ENCODE data around the gene ANKRD33B.

Gene ANKRD33B

DNA sequence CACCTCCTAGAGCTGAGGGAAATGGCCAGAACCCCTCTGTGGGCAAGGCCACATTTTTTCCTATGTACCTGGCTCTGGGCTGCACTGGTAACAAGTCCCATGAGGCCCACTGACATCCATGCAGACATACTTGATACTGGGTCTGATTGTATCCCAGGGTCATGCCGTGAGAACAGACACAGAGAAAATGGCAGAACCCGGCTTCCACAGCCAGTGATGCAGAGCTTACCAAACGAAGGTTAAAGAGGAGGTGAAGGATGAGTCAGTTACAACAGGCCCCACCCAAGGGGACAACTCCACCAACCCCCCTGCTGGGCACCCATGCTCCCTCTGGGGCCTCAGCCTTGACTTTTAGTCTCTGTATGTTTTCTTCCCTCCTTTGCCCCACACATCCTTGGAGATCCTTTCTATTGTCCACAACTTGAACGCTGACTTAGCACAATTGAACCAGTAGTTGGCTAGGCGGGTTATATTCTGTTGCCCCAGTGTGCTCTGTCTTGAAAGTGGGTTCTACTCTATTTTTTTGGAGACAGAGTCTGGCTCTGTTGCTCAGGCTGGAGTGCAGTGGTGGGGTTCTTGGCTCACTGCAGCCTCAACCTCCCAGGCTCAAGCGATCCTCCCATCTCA lies 103.7 kb downstream of the ANKRD33B start:
- no peaks in the 10 kb centered on the region for H4K20me1 ChIP-seq
- H3K36me3 ChIP-seq, result no peaks in the 10 kb centered on the region
- no peak overlapping the region for H3K4me2 ChIP-seq
- no peaks in the 10 kb centered on the region for H3K27me3 ChIP-seq
- TF ChIP-seq Cebpa-rat (IDR thresholded peaks at IDR 0.05), result no peak
- no peak overlapping the region for H3K27ac ChIP-seq
- H3K9me3 ChIP-seq, result no peaks in the 10 kb centered on the region
- no peak overlapping the region for H3K4me3 ChIP-seq
- no peaks in the 10 kb centered on the region for H3K4me1 ChIP-seq
- H3K9ac ChIP-seq, result no peak overlapping the region

DNA sequence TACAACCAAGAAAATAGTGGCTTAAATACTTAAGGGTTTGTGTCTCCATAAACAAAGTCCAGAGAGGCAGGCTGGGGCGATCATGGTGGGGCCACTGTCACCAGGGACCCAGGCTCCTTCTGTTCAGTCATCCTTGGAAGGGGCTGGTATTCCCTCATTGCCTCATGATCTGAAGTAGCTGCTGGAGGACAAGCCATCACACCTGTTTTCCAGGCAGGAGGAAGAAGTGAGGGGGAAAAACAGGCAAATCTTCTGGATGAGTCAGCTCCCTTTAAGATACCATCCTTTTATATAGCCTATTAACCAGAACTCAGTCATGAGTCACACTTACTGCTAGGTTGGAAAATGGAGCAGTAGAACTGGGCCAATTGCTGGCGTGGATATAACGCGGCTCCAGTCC lies 104.8 kb downstream of the ANKRD33B start:
- Histone ChIP-seq H3K9me3 (no peaks in the 10 kb centered on the region), H3K9ac (no peak overlapping the region), H3K4me3 (no peak overlapping the region), H4K20me1 (no peaks in the 10 kb centered on the region), H3K27me3 (no peaks in the 10 kb centered on the region), H3K36me3 (no peaks in the 10 kb centered on the region), H3K27ac (no peak overlapping the region), H3K4me1 (no peaks in the 10 kb centered on the region), H3K4me2 (no peak overlapping the region)
- no peak for TF ChIP-seq Cebpa-rat (IDR thresholded peaks at IDR 0.05)

DNA sequence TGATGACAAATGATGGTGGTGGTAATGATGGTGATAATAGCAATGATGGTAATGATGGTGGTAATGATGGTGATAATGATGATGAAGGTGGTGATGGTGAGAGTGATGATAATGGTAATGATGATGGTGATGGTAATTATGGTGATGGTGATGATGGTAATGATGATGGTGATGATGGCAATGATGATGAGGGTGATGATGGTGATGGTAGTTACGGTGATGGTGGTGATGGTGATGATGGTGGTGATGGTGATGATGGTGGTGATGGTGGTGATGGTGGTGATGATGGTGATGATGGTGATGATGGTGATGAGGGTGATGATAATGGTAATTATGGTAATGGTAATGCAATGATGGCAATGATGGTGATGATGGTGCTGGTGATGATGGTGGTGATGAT lies 106.1 kb downstream of the ANKRD33B start:
- Histone ChIP-seq H3K4me3 (no peak overlapping the region), H3K9ac (no peak overlapping the region), H3K4me2 (no peak overlapping the region), H3K9me3 (no peaks in the 10 kb centered on the region), H4K20me1 (no peaks in the 10 kb centered on the region), H3K4me1 (no peaks in the 10 kb centered on the region), H3K27me3 (no peaks in the 10 kb centered on the region), H3K27ac (no peak overlapping the region), H3K36me3 (no peaks in the 10 kb centered on the region)
- TF ChIP-seq Cebpa-rat (IDR thresholded peaks at IDR 0.05), result no peak

DNA sequence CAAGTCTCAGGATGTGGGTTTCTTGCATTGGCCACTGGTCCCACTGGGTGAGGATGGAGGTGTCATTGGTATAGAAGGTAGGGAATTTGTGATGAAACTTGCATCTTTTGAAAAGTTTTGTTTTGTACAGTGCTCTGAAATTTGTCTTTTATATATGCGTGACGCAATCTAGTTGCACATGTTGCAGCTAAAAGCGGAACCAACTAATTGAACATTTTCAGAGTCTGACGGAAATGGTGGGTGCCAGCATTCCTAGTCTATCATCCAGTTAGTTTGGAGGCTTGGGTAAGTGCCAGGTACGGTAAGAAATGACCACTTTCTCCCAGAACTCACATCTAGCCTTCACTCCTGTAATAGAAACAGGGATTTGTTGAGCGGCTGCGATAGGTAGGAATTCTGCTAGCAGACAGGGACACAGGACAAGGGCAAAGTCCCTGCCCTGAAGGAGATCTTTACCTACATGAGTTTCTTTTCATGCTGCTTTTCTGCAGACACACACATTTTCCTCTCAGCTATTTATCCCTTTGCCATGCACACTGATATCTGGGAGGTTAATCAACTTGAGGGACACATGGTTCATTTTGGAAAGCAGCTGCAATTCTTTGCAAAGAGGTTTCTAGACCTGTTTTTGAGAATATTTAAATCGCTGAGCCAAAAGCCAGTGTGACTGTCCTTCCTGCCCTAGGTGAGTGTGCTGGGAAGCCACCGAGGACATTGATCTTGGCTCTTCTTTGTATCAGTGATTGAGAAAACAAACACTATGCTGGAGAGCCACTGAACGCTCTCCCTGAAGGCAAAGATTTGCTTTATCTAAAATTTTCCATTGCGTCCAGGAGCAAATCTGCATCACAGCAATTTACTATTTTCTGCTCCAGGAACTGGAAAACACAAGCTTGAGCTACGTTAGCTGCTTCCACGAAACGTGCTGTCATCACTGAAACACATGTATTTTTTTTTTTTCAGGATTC lies 107.5 kb downstream of the ANKRD33B start:
- no peaks in the 10 kb centered on the region for H3K4me1 ChIP-seq
- no peak overlapping the region for H3K4me2 ChIP-seq
- TF ChIP-seq Cebpa-rat (IDR thresholded peaks at IDR 0.05), result no peak; the same call in 1 of the 2 replicates
- no peak overlapping the region for H3K9ac ChIP-seq
- no peak overlapping the region for H3K4me3 ChIP-seq
- H3K9me3 ChIP-seq, result no peaks in the 10 kb centered on the region
- no peak overlapping the region for H3K27ac ChIP-seq
- no peaks in the 10 kb centered on the region for H3K27me3 ChIP-seq
- 0 out of 2 replicates have a peak, but pooled peaks cover 4% of the 10 kb centered on the region for H3K36me3 ChIP-seq
- no peaks in the 10 kb centered on the region for H4K20me1 ChIP-seq

DNA sequence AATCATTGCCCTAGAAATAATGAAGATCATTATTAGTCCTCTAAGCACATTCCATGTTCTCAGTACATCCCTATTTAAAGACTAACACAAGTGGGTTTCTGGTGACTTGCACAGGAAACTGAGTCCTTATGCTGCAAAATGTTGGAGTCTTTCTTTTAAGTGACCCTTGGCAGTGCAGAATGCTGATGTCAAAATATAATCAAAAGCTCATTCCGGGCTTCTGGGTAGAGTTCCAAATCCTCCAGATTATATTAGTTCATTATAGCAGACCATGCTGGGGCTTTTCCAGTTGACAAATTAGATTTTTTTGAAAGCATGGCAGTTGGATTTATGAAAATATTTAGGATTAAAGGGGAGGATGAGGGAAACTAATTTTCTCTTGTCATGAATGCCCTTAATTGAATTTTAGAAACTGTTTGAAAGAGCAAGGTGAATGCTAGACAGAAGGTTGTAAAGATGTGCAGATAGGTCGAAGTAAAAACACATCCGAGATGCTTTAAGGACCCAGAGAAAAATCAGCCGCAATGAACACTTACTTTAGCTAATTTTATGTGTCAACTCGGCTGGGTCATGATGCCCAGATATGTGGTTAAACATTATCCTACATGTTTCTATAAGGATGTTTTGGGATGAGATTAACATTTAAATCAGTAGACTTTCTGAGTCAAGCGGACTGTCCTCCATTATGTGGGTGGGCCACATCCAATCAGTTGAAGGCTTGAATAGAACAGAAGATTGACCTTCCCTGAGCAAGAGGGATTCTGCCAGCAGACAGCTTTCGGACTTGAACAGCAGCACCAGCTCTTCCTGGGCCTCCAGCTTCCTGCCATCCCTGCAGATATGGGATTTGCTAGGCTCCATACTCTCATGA lies 108.5 kb downstream of the ANKRD33B start:
- H3K4me3 ChIP-seq, result no peak overlapping the region
- H3K36me3 ChIP-seq, result peaks cover 14% of the 10 kb centered on the region
- no peak for TF ChIP-seq Cebpa-rat (IDR thresholded peaks at IDR 0.05)
- no peak overlapping the region for H3K9ac ChIP-seq
- no peaks in the 10 kb centered on the region for H3K27me3 ChIP-seq
- H3K27ac ChIP-seq, result no peak overlapping the region
- no peaks in the 10 kb centered on the region for H3K4me1 ChIP-seq
- H4K20me1 ChIP-seq, result no peaks in the 10 kb centered on the region
- no peaks in the 10 kb centered on the region for H3K9me3 ChIP-seq
- H3K4me2 ChIP-seq, result no peak overlapping the region

DNA sequence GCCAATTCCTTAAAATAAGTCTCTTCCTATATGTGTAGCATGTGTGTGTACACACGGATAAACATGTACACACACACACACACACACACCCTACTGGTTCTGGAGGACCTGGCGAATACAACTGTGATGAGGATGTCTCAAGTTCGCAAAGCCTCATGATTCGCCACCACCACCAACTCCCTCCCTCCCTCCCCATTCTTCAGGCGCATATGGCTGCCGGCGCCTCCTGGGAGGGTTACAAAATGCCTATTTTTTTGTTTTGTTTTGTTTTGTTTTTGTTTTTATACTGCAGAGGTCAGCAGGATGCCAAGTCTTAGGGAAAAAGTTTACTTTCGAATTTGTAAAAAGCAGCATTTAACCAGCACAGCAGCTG lies 109.1 kb downstream of the ANKRD33B start:
- no peak overlapping the region for H3K9ac ChIP-seq
- H3K36me3 ChIP-seq, result peaks cover 21% of the 10 kb centered on the region
- no peaks in the 10 kb centered on the region for H4K20me1 ChIP-seq
- H3K4me1 ChIP-seq, result no peaks in the 10 kb centered on the region
- no peak overlapping the region for H3K4me3 ChIP-seq
- H3K27ac ChIP-seq, result no peak overlapping the region
- H3K4me2 ChIP-seq, result no peak overlapping the region
- no peaks in the 10 kb centered on the region for H3K9me3 ChIP-seq
- TF ChIP-seq Cebpa-rat (IDR thresholded peaks at IDR 0.05), result no peak
- no peaks in the 10 kb centered on the region for H3K27me3 ChIP-seq

DNA sequence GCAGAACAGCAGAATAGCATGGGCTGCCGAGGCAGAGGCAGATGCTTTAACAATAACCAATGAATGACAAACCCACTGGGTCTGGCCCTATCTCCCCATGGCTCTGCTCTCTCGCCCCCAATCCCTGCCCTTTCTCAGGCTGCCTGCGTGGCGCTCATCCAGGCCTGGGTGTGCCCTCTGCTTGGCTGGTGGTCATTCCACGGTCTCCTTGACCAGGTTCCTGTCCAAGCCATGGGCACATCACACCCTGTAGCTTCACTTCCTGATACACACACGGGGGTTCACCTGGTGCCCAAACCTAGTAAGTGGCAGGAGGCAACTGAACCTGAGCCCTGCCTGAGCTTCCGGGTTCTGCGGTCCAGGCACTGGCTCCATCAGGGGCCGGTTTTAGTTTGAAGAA lies 109.5 kb downstream of the ANKRD33B start:
- Histone ChIP-seq H3K9me3 (no peaks in the 10 kb centered on the region), H3K36me3 (peaks cover 25% of the 10 kb centered on the region), H3K4me3 (no peak overlapping the region), H3K9ac (no peak overlapping the region), H3K27ac (no peak overlapping the region), H3K27me3 (no peaks in the 10 kb centered on the region), H3K4me1 (no peaks in the 10 kb centered on the region), H4K20me1 (no peaks in the 10 kb centered on the region), H3K4me2 (no peak overlapping the region)
- no peak for TF ChIP-seq Cebpa-rat (IDR thresholded peaks at IDR 0.05)

DNA sequence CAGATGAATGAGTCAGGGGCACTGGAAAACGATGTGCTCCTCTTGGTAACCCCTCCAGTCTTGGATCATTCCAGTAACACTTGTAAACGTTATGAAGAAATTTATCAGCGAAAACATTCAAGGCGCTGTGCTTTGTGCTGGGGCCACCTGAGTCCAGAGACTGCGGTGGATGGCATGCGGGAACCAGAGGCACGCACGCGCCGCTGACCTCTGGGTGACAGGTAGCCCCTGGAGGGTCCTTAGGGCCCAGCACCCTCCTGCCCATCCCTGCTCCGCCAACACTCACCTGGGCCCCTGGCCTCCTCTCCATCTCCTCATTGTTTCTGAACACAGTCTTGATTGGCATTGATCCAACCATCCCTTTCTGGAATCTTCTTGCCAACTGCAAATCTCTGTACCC lies 110.2 kb downstream of the ANKRD33B start:
- no peak overlapping the region for H3K9ac ChIP-seq
- no peak for TF ChIP-seq Cebpa-rat (IDR thresholded peaks at IDR 0.05)

DNA sequence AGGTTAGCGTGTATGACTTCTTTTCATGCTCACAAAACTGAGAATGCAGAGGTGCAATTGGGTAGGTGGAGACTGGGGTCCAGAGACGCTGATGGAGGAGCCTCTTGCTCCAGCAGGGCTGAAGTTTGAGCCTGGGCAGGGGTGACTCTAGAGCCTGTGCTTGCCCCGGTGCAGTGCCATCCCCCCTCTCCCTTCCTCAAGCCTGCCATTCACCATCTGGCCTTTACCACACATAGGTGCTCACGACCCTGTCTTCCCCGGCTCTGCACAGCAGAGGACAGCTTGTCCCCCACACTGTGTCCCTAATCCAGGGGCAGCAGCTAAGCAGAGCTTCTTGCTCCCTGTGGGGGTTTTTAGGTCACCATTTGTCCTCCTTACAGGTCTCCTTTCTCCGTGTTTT lies 110.7 kb downstream of the ANKRD33B start:
- no peak overlapping the region for H3K9ac ChIP-seq
- no peaks in the 10 kb centered on the region for H3K4me1 ChIP-seq
- no peak for TF ChIP-seq Cebpa-rat (IDR thresholded peaks at IDR 0.05)
- H3K4me2 ChIP-seq, result no peak overlapping the region
- H3K27ac ChIP-seq, result no peak overlapping the region
- no peaks in the 10 kb centered on the region for H4K20me1 ChIP-seq
- H3K27me3 ChIP-seq, result no peaks in the 10 kb centered on the region
- peaks cover 36% of the 10 kb centered on the region for H3K36me3 ChIP-seq
- H3K4me3 ChIP-seq, result no peak overlapping the region
- no peaks in the 10 kb centered on the region for H3K9me3 ChIP-seq

More for the DNA sequence above, 110.2 kb downstream of the ANKRD33B start:
- Histone ChIP-seq H3K4me1 (no peaks in the 10 kb centered on the region), H3K9me3 (no peaks in the 10 kb centered on the region), H3K4me3 (no peak overlapping the region), H3K4me2 (no peak overlapping the region), H3K27me3 (no peaks in the 10 kb centered on the region), H3K27ac (no peak overlapping the region), H3K36me3 (peaks cover 32% of the 10 kb centered on the region), H4K20me1 (no peaks in the 10 kb centered on the region)

Measured in BLaER1 (cell line).